Measurements from ENCODE around the gene C9orf43.
A peak's percentile ranks its signal among the peaks of the same experiment; 100 is the strongest.
"Not testable (repeated sequence)": the region's sequence is repeated elsewhere in the genome, so short reads cannot be mapped to it uniquely, and the experiment has no call there.

Gene C9orf43

GRCh38 chr9:113409481-113409880 is 1.1 kb upstream of the C9orf43 start:
- DNase-seq (ENCODE audit: low read depth in 1 of 2, low spot score in 1 of 2): peak in 1 of 2 experiments; percentile 10
- in situ Hi-C loops (cut with HindIII; ENCODE audit: low pct_unique_long_range_greater_than_20kb, low sequenced_read_pairs): no loop called here
- TF ChIP-seq JUND (IDR thresholded peaks at IDR 0.05; ENCODE audit: low read depth): no peak

- DNase-seq (ENCODE audit: low read depth in 1 of 2, low spot score in 1 of 2): no peak
- in situ Hi-C loops (cut with HindIII; ENCODE audit: low pct_unique_long_range_greater_than_20kb, low sequenced_read_pairs): no loop called here
- no peak for TF ChIP-seq JUND (IDR thresholded peaks at IDR 0.05; ENCODE audit: low read depth)
These were observed 702 bp upstream of the C9orf43 start for GRCh38 chr9:113409883-113410206.

- no peak for DNase-seq (ENCODE audit: low read depth in 1 of 2, low spot score in 1 of 2)
- in situ Hi-C loops (cut with HindIII; ENCODE audit: low pct_unique_long_range_greater_than_20kb, low sequenced_read_pairs): no loop called here
- no peak for TF ChIP-seq JUND (IDR thresholded peaks at IDR 0.05; ENCODE audit: low read depth)
These were observed 5.7 kb downstream of the C9orf43 start for GRCh38 chr9:113416149-113416721.

- in situ Hi-C loops (cut with HindIII; ENCODE audit: low pct_unique_long_range_greater_than_20kb, low sequenced_read_pairs): no loop called here
- no peak for TF ChIP-seq JUND (IDR thresholded peaks at IDR 0.05; ENCODE audit: low read depth)
- DNase-seq (ENCODE audit: low read depth in 1 of 2, low spot score in 1 of 2): no peak
These were observed 6.8 kb downstream of the C9orf43 start for GRCh38 chr9:113417370-113417769.

GRCh38 chr9:113421726-113422125 is 11.2 kb downstream of the C9orf43 start:
- in situ Hi-C loops (cut with HindIII; ENCODE audit: low pct_unique_long_range_greater_than_20kb, low sequenced_read_pairs): no loop called here
- no peak for DNase-seq (ENCODE audit: low read depth in 1 of 2, low spot score in 1 of 2)
- no peak for TF ChIP-seq JUND (IDR thresholded peaks at IDR 0.05; ENCODE audit: low read depth)

GRCh38 chr9:113425072-113425471 is 14.5 kb downstream of the C9orf43 start:
- TF ChIP-seq JUND (IDR thresholded peaks at IDR 0.05; ENCODE audit: low read depth): no peak
- DNase-seq (ENCODE audit: low read depth in 1 of 2, low spot score in 1 of 2): no peak
- in situ Hi-C loops (cut with HindIII; ENCODE audit: low pct_unique_long_range_greater_than_20kb, low sequenced_read_pairs): no loop called here

DNA sequence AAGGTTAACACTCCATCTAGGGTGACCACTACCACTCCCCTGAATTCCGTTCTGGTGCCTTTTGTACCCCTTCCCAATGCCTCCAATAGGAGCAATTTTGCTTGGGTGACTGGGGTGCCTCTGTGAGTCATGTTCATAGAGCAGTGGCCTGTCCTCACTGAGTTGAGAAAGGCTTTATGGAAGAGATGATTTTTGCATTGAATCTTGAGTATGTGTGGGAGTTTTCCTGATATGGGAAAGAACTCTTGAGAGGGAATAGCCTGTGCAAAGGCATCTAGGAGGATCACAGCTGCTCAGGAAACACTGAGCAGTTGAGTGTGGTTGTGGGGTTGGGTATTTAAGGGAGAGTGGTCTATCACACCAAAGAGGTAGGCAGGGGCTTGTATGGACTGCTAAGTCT is 16.2 kb downstream of the C9orf43 start:
- in situ Hi-C loops (cut with HindIII; ENCODE audit: low pct_unique_long_range_greater_than_20kb, low sequenced_read_pairs): no loop called here
- no peak for DNase-seq (ENCODE audit: low read depth in 1 of 2, low spot score in 1 of 2)
- no peak for TF ChIP-seq JUND (IDR thresholded peaks at IDR 0.05; ENCODE audit: low read depth)

DNA sequence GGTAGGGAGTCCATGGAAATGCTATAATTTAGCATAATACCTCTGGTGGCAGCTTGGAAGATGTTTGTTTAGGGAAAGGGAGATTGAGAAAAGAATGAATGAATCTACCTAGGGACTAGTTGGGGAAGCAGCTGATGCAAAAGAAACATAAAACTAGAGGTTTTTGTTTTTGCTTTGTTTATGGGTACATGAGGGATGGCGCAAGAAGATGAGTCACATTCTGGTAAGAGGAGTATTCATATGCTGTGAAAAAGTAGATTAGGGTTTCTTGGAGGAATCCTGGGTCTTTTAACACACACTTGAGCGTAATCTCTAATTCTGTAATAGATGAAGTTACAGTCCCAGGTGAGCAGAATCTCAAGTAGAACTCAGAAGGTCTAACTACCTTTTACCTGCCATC is 17.1 kb downstream of the C9orf43 start:
- in situ Hi-C loops (cut with HindIII; ENCODE audit: low pct_unique_long_range_greater_than_20kb, low sequenced_read_pairs): no loop called here
- no peak for DNase-seq (ENCODE audit: low read depth in 1 of 2, low spot score in 1 of 2)

GRCh38 chr9:113428062-113428615 is 17.6 kb downstream of the C9orf43 start:
- in situ Hi-C loops (cut with HindIII; ENCODE audit: low pct_unique_long_range_greater_than_20kb, low sequenced_read_pairs): no loop called here
- no peak for DNase-seq (ENCODE audit: low read depth in 1 of 2, low spot score in 1 of 2)
- TF ChIP-seq JUND (IDR thresholded peaks at IDR 0.05; ENCODE audit: low read depth): no peak

More for the DNA sequence above, 17.1 kb downstream of the C9orf43 start:
- TF ChIP-seq JUND (IDR thresholded peaks at IDR 0.05; ENCODE audit: low read depth): no peak

GRCh38 chr9:113431191-113431590 is 20.6 kb downstream of the C9orf43 start:
- DNase-seq (ENCODE audit: low read depth in 1 of 2, low spot score in 1 of 2): no peak
- in situ Hi-C loops (cut with HindIII; ENCODE audit: low pct_unique_long_range_greater_than_20kb, low sequenced_read_pairs): no loop called here
- TF ChIP-seq JUND (IDR thresholded peaks at IDR 0.05; ENCODE audit: low read depth): no peak

GRCh38 chr9:113436728-113437515 is 26.4 kb downstream of the C9orf43 start:
- no peak for TF ChIP-seq JUND (IDR thresholded peaks at IDR 0.05; ENCODE audit: low read depth)
- peak in 1 of 2 experiments; percentile 62 for DNase-seq (ENCODE audit: low read depth in 1 of 2, low spot score in 1 of 2)
- in situ Hi-C loops (cut with HindIII; ENCODE audit: low pct_unique_long_range_greater_than_20kb, low sequenced_read_pairs): no loop called here

- DNase-seq (ENCODE audit: low read depth in 1 of 2, low spot score in 1 of 2); in situ Hi-C loops (cut with HindIII; ENCODE audit: low pct_unique_long_range_greater_than_20kb, low sequenced_read_pairs): not testable (repeated sequence)
These were observed 27.2 kb downstream of the C9orf43 start for GRCh38 chr9:113437716-113438115.

DNA sequence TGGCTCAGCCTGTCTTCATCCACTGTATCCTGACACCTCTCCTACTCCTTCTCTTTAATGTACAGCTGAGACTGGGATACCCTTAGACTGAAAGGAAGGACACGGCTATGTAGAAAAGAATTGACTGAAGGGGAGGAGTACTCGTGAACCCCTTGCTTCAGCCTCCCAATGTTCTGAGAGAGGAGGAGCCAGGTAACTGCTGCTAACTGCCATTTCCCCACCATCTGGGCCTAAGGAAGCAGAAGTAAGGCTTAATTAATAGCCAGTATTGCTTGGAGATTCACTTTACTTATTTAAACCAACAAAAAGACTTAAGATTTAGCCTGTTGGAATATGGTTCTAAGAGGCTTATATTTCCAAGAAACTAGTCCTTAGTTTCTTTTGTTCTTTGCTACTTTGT is 34.2 kb downstream of the C9orf43 start:
- no peak for TF ChIP-seq JUND (IDR thresholded peaks at IDR 0.05; ENCODE audit: low read depth)
- DNase-seq (ENCODE audit: low read depth in 1 of 2, low spot score in 1 of 2): no peak
- in situ Hi-C loops (cut with HindIII; ENCODE audit: low pct_unique_long_range_greater_than_20kb, low sequenced_read_pairs): no loop called here

Measured in T47D (cell line).